Right lobe of liver (tissue), 6 donors: ENCODE data around the gene C9orf50. TPM values are rescaled to one million over a fixed set of nuclear protein-coding genes. Genes with fewer than 3 reads are reported as not detected.

ENCODE experiments used
- ATAC-seq, 4 donors: fragments of 200-7000 bp; cut with Tn5 transposase; one replicate each; pipeline ENCODE4 v1.9.1; 2020; ENCODE audit warnings: mild to moderate bottlenecking in 4 of 4, moderate library complexity in 4 of 4
- DNase-seq, 3 donors: peaks; one replicate each; pipeline ENCODE4 v3.0.0-alpha.2; 2020
- H3K27ac ChIP-seq, 3 donors: fragments of 200-600 bp; one replicate each; pipeline ENCODE4 v1.8.0; 2022
- H3K27me3 ChIP-seq, 2 donors: fragments of 200-600 bp; one replicate each; pipeline ENCODE4 v1.8.0; 2022
- H3K36me3 ChIP-seq, 4 donors: fragments of 200-600 bp; sonication (generic) in 1 of 4; one replicate each; pipeline versions ENCODE4 v1.5.1 to v1.8.0; 2017 to 2022; ENCODE audit warnings: control low read depth in 1 of 4
- H3K4me1 ChIP-seq, 4 donors: fragments of 200-600 bp; sonication (generic) in 1 of 4; one replicate each; pipeline versions ENCODE4 v1.5.1 to v1.8.0; 2017 to 2022; ENCODE audit warnings: control low read depth in 1 of 4
- H3K4me3 ChIP-seq, 3 donors: fragments of 200-600 bp; one replicate each; pipeline ENCODE4 v1.8.0; 2022
- H3K9me3 ChIP-seq, 4 donors: fragments of 200-600 bp; sonication (generic) in 1 of 4; one replicate each; pipeline versions ENCODE4 v1.5.1 to v1.8.0; 2017 to 2022; ENCODE audit warnings: control low read depth in 1 of 4
- POLR2A ChIP-seq: fragments of 450-650 bp; IDR thresholded peaks from one replicate; pipeline ENCODE4 v1.6.1; 2017; ENCODE audit warnings: antibody characterized with exemption, mild to moderate bottlenecking
- WGBS: methylation state at CpG from one replicate; pipeline ENCODE4 v1.1.6; 2018; ENCODE audit warnings: low coverage, low lambda C conversion rate; ENCODE audit not compliant: insufficient coverage; ENCODE audit errors: missing lambda C conversion rate; 5-methylcytosine and 5-hydroxymethylcytosine counted together
- intact Hi-C, 2 donors: fragments of 100-400 bp; cut with DNase I; formaldehyde crosslinking; loops; one replicate each; pipeline versions ENCODE4 v1.11.2 to v1.14.1; 2022
- total RNA-seq, 6 experiments: library from RNA; depleted of rRNA in 2 of 6; stranded (reverse); fragments of >200 nt in 2 of 6; fragmentation: NEBNext Ultra II Directional in 3 of 6; extraction: Animal tissue kit (Norgen Biotek cat#: 25700) in 3 of 6; gene quantifications; one replicate each; pipeline versions ENCODE4 v1.1.0 to v1.2.4, GENCODE V29; 2016 to 2023
- TF ChIP-seq, protein P1 (sequence below), 4 donors: fragments of 200-600 bp in 3 of 4; fragments of 450-650 bp in 1 of 4; IDR thresholded peaks; one replicate each; pipeline versions ENCODE4 v1.5.1 to v1.8.0; 2016 to 2022; ENCODE audit warnings: antibody characterized with exemption in 4 of 4, mild to moderate bottlenecking in 2 of 4
- donor health status: DM: no; HTN: yes; CAD: no.
- donor health status: DM: no; HTN: no; CAD: no.
- donor health status: DM: no; HTN: no; CAD: no.
- donor health status: DM: no; HTN: yes; CAD: no.
- donor health status: DM: no; HTN: yes; CAD: no.

Gene C9orf50
- total RNA-seq, 6 experiments from 2014 or later = not detected

DNA sequence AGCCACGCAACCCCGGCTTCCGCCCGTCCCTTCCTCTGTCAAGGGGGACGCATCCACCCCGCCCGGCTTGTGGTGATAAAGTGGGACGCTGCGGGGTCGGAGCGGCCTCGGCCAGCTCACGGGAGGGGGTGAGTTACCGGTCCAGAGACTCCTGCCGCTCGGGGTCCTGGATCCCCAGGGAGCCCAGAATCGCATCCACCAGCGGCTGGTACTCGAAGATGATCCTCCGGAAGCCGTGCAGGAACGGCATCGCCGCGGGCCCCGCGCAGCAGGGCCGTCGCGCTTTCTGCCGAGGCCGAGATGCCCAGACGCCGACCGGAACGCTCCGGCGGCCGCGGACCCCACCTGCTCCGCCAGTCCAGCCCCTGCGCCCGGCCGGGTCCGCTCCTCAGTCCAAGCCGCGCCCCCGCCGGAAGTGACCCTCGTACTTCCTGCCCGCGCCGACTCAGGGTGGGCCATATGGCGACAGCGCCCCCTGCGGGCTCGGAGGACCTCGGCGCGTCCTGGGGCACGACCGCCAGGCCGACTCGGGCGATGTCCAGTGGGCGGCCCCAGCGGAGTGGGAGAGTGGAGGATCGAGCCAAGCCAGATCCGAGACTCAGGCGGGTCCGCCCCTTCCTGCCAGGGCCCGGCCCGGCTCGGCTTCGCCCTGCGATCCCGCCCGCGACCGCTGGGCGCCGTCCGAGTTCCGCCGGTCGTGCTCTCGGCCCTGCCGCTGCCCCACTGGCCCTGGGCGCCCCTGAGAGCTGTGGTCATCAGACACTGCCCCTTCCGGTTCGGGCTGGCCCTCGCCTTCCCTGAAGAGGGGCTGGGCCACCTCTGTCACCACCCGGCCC, 21.1 kb upstream of the C9orf50 start, which contains the start of gene ASB6:
TSS of gene ASB6 (minus strand) at position 402 of the 836 bp plus-strand sequence. CDS start at position 250, 152 bp downstream.
- TF ChIP-seq, protein P1, sequence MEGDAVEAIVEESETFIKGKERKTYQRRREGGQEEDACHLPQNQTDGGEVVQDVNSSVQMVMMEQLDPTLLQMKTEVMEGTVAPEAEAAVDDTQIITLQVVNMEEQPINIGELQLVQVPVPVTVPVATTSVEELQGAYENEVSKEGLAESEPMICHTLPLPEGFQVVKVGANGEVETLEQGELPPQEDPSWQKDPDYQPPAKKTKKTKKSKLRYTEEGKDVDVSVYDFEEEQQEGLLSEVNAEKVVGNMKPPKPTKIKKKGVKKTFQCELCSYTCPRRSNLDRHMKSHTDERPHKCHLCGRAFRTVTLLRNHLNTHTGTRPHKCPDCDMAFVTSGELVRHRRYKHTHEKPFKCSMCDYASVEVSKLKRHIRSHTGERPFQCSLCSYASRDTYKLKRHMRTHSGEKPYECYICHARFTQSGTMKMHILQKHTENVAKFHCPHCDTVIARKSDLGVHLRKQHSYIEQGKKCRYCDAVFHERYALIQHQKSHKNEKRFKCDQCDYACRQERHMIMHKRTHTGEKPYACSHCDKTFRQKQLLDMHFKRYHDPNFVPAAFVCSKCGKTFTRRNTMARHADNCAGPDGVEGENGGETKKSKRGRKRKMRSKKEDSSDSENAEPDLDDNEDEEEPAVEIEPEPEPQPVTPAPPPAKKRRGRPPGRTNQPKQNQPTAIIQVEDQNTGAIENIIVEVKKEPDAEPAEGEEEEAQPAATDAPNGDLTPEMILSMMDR (IDR thresholded peaks at IDR 0.05) = peak; percentile 99 to 100 (median 100)
- TF ChIP-seq POLR2A = peak; percentile 49
- Histone ChIP-seq H3K36me3 (peaks cover 0 to 24% (median 5%) of the 10 kb centered on the region in 4 donors), H3K9me3 (no peaks in the 10 kb centered on the region), H3K4me1 (peaks cover 0 to 17% (median 8%) of the 10 kb centered on the region in 4 donors), H3K27me3 (no peaks in the 10 kb centered on the region), H3K4me3 (peak within 1 kb of the TSS; percentile 79 to 95 (median 93)), H3K27ac (peak within 1 kb of the TSS; percentile 54 to 74 (median 68))
- intact Hi-C loops = loop anchor here (10.0 kb wide), 1 partner anchor 143 kb away; no protein-coding TSS in a partner anchor
- DNase-seq (peak; percentile 98 to 99 (median 98)), ATAC-seq (peak; percentile 95 to 98 (median 96))
- 1% methylated on average over 20 of the region's 93 CpGs for WGBS

DNA sequence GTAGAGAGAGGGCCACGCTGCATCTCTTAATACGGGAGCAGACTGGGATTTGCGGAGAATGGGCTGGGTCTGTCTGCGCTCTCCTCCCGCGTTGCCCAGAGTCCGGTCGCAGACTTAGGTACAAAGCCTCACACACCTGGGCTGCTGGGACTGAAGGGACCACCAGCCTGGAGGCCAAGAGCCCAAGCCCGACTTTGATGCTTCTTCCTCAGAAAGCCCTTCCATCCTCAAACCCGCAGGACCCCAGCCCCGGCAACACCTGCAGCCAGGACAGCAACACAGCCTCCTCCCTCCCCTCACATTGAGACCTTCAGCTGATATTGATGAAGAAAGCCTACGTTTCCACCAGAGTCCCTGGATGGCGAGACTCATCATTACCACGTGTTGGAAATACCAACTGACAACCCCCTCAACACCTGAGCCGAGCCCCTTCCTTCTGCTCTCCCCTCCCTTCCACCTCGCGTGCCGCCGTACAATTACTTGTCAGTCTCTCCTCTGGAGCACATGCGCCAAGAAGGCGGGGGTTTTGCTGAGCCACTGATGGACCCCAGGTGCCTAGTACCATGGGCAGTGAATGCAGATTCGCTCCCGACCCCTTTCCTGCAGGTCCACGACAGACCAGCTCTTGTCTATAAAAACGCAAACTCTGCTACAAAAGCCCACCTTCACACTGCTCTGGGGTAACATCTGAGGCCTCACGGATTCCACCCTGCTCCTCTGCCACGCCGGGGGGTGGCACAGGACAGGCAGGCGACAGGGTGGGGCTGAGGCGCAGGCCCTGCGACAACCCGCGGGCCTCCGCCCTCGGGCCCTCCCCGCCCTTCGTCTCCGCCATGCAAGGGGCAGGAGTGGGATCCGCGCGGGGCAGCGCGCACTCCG, 20.2 kb upstream of the C9orf50 start:
- DNase-seq = no peak
- no peaks in the 10 kb centered on the region for H3K27me3 ChIP-seq
- no peaks in the 10 kb centered on the region for H3K9me3 ChIP-seq
- ATAC-seq = no peak
- WGBS = 0% methylated on average over 10 of the region's 44 CpGs
- TF ChIP-seq, protein P1 (IDR thresholded peaks at IDR 0.05) = no peak
- no peak for TF ChIP-seq POLR2A
- intact Hi-C loops = loop anchor here (10.0 kb wide), 1 partner anchor 144 kb away; no protein-coding TSS in a partner anchor
- peak overlapping the region; percentile 79 to 95 (median 93) for H3K4me3 ChIP-seq
- peak overlapping the region in 2 of 3 donors; percentile 54 to 68 for H3K27ac ChIP-seq
- H3K4me1 ChIP-seq = peaks cover 0 to 17% (median 8%) of the 10 kb centered on the region in 4 donors
- peaks cover 0 to 31% (median 11%) of the 10 kb centered on the region in 4 donors for H3K36me3 ChIP-seq

DNA sequence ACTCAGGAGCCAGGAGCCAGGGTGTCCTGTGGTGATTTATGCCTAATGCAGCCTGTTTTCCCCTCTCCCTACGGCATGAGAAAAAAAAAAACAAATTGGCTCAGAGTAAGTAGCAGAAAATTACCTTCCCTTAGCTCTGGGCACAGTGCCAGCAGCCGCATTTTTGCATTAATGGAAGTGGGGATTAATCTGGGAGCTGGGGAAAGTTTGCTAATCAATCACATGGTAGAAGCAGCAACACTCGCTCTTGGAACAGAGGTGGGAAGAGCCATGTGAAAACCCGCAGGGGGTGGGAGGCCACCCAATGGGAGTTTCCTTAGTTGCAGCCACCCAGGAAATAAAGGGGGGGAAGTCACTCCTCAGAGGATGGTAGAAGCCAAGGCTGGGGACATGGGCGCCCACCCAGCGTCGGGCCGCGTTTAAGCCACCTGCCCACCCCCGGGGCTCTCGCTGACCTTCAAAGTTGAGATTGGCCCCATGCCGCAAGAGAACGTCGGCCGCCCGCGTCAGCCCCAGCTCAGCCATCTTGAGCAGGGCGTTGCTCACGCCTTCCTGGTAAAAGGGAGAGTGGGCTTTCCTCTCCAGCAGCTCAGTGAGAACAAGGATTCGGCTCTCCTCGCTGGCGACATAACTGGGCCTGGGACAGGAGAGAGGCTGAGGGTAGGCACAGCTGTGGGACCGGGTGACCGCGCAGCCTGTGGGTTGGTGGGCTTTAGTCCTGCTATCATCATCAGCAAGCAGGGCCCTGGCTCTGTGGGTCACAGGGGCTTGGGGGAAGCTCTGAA, 19.4 kb upstream of the C9orf50 start:
- intact Hi-C loops = loop anchor here (10.0 kb wide), 1 partner anchor 145 kb away; no protein-coding TSS in a partner anchor
- Histone ChIP-seq H3K9me3 (no peaks in the 10 kb centered on the region), H3K27me3 (no peaks in the 10 kb centered on the region), H3K36me3 (peaks cover 0 to 38% (median 15%) of the 10 kb centered on the region in 4 donors), H3K4me1 (peaks cover 0 to 17% (median 8%) of the 10 kb centered on the region in 4 donors), H3K27ac (no peak overlapping the region), H3K4me3 (no peak overlapping the region)
- ATAC-seq (no peak), DNase-seq (no peak)
- WGBS = 49% methylated on average over 7 of the region's 25 CpGs
- no peak for TF ChIP-seq POLR2A
- TF ChIP-seq, protein P1 (IDR thresholded peaks at IDR 0.05) = no peak

DNA sequence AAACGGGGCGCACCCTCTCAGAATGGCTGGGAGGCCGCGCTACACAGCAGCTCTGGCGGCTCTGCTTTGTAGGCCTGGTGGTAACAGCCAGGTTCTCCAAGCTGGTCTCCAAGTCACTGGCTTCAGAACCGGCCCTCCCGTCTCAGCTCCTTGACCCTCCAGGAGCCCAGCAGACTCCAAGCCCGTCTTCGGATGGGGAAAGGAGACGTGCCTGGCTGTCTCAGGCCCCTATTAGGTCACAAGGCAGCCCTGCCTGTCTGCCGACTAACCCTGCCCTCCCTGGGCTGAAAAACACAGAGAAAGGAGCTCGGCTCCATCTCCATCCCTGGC, 18.8 kb upstream of the C9orf50 start:
- peaks cover 0 to 44% (median 18%) of the 10 kb centered on the region in 4 donors for H3K36me3 ChIP-seq
- no peaks in the 10 kb centered on the region for H3K9me3 ChIP-seq
- no peak overlapping the region for H3K4me3 ChIP-seq
- ATAC-seq = no peak
- H3K27me3 ChIP-seq = no peaks in the 10 kb centered on the region
- peak in 1 of 3 donors; percentile 44 for DNase-seq
- TF ChIP-seq, protein P1 (IDR thresholded peaks at IDR 0.05) = no peak
- no peak for TF ChIP-seq POLR2A
- peaks cover 0 to 17% (median 8%) of the 10 kb centered on the region in 4 donors for H3K4me1 ChIP-seq
- 88% methylated on average over 8 of the region's 12 CpGs for WGBS
- intact Hi-C loops = loop anchor here (10.0 kb wide), 1 partner anchor 145 kb away; no protein-coding TSS in a partner anchor
- no peak overlapping the region for H3K27ac ChIP-seq
